ENCODE results near the gene TMA7. TPM values are rescaled to one million over a fixed set of nuclear protein-coding genes. Genes with fewer than 3 reads are reported as not detected.

The TMA7 gene
- total and polyA plus RNA-seq, 2 of the 13 experiments (the other 11 are each of a cell fraction or from before 2014, with no cell fraction given): 100 to 486 TPM

DNA sequence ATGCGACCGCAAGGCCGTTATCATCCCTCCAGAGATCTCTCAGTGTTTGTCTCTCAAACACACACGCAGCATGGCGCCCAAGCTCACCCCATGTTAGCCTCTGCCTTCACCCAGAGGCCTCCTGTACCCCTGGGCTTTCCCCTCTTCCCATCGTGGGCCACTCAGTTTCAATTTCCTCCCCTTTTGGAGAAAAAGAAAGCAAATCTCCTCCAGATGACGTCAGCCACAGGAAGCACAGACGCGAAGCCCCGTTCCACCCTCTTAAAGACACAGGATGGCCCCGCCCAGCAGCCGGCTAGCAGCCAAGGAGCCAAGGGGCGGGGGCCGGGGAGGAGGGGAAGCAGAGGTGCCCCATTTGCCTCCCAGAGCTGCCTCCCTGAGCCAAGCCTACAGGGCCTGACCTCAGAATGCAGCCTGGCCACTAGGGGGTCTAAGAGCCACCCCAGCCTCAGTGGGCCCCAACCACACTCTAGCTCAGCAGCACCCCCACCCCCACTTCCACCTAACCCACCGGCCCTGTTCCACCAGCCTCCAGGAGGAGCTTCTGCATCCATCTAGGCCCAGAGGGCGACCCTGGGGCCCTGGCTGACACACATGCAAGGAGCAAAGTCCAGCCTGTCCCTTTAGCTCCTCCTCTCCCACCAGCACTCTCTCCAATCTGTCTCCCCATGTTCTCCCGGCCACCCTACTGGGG lies 33.0 kb downstream of the TMA7 start (continued):
- TF ChIP-seq HOMEZ (CRISPR knock-in tag; IDR thresholded peaks at IDR 0.05; ENCODE audit: low read depth) (peak; percentile 63; the same call in 1 of the 2 replicates), TRAFD1 (CRISPR knock-in tag; IDR thresholded peaks at IDR 0.05; ENCODE audit: borderline replicate concordance) (0 out of 2 replicates have a peak, but pooled peaks have one; percentile 36), RBM39 (IDR thresholded peaks at IDR 0.05; ENCODE audit: low read depth, low read length, poor library complexity, severe bottlenecking) (peak; percentile 65), MAZ (IDR thresholded peaks at IDR 0.05; ENCODE audit: borderline replicate concordance, low read depth, low read length) (peak; percentile 78; the same call in 1 of the 2 replicates), MAZ (CRISPR knock-in tag; IDR thresholded peaks at IDR 0.05; ENCODE audit: low read depth) (peak; percentile 96), TARDBP (CRISPR knock-in tag; IDR thresholded peaks at IDR 0.05) (0 out of 2 replicates have a peak, but pooled peaks have one; percentile 68), TGIF2 (CRISPR knock-in tag; IDR thresholded peaks at IDR 0.05) (peak; percentile 79), REST (IDR thresholded peaks at IDR 0.05; ENCODE audit: borderline replicate concordance in 1 of 2, low read depth in 1 of 2, low read length in 2 of 2) (peak in 1 of 2 experiments; percentile 51; a peak in 1 of 4 replicates), ARID4A (CRISPR knock-in tag; IDR thresholded peaks at IDR 0.05; ENCODE audit: borderline replicate concordance) (peak; percentile 68), MAF1 (CRISPR knock-in tag; IDR thresholded peaks at IDR 0.05; ENCODE audit: borderline replicate concordance) (no peak), FOXK1 (CRISPR knock-in tag; IDR thresholded peaks at IDR 0.05; ENCODE audit: borderline replicate concordance, low read depth) (peak; percentile 54; the same call in 1 of the 2 replicates), CCDC6 (CRISPR knock-in tag; IDR thresholded peaks at IDR 0.05) (0 out of 2 replicates have a peak, but pooled peaks have one; percentile 50), HNRNPL (IDR thresholded peaks at IDR 0.05; ENCODE audit: low read depth, low read length) (no peak), FOXC1 (CRISPR knock-in tag; IDR thresholded peaks at IDR 0.05; ENCODE audit: borderline replicate concordance) (peak; percentile 91)
